Measurements from ENCODE around the gene IKBKE.

Gene IKBKE

DNA sequence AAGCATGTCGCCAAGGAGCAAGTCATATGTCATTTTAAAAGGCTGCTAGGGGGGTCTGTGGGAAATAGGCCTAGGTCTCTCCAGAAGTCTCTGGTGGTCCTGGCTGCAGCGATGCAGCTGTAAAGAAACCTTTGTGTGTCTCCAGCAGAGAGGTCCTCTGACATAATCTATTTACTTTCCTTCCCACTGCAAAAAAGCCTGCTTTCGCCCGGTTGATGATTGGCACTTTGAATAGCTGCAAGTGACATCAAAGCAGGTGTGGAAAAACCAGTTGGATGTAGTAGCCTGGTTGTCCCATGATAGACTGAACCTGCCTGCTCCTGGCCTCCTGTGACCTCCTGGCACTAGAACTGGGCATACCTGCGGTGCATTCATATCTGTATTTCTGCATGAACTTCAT is 50.9 kb downstream of the IKBKE start:
- no peak overlapping the region for H2BK120ac ChIP-seq (ENCODE audit: low read depth, low read length)
- H3K4me3 ChIP-seq (ENCODE audit: low read length in 2 of 2), result no peak overlapping the region
- H2BK15ac ChIP-seq (ENCODE audit: low read length), result no peak overlapping the region
- H3K4ac ChIP-seq (ENCODE audit: low read length), result no peak overlapping the region
- H2AK5ac ChIP-seq (ENCODE audit: low read depth, low read length), result no peak overlapping the region
- H3K9me3 ChIP-seq (replicated peaks in 1 of 2; ENCODE audit: control insufficient read depth in 2 of 2, insufficient read depth in 1 of 2, low read depth in 1 of 2, low read length in 2 of 2), result no peaks in the 10 kb centered on the region
- no peak overlapping the region for H2AFZ ChIP-seq (ENCODE audit: low read length)
- H3K27ac ChIP-seq (replicated peaks; ENCODE audit: low read length), result no peak overlapping the region
- no peak overlapping the region for H3K23ac ChIP-seq (ENCODE audit: low read depth, low read length, poor library complexity)
- H2BK12ac ChIP-seq (ENCODE audit: low read length), result no peak overlapping the region
- no peaks in the 10 kb centered on the region for H3K79me1 ChIP-seq (ENCODE audit: low read depth, low read length)
- no peak overlapping the region for H4K91ac ChIP-seq (ENCODE audit: low read depth, low read length, poor library complexity)
- no peak for DNase-seq (ENCODE audit: low spot score)
- no peak overlapping the region for H3K4me2 ChIP-seq (ENCODE audit: insufficient read depth, low read length, poor library complexity, severe bottlenecking)
- H3K9ac ChIP-seq (ENCODE audit: low read depth, low read length, poor library complexity), result no peak overlapping the region
- WGBS, 2 donors (ENCODE audit: extremely low coverage in 2 of 2, insufficient read length in 2 of 2, insufficient replicate concordance in 1 of 2), result no CpG with 5 or more reads among the region's 5 CpGs
- H4K8ac ChIP-seq (ENCODE audit: low read depth, low read length), result no peak overlapping the region
- no peaks in the 10 kb centered on the region for H3K36me3 ChIP-seq (replicated peaks in 1 of 2; ENCODE audit: control insufficient read depth in 2 of 2, insufficient read depth in 2 of 2, low read length in 2 of 2)
- peaks cover 0 to 21% (median 2%) of the 10 kb centered on the region in 3 experiments for H3K27me3 ChIP-seq (ENCODE audit: control insufficient read depth in 3 of 3, insufficient read depth in 3 of 3, low read depth in 1 of 3, low read length in 3 of 3)
- H2BK5ac ChIP-seq (ENCODE audit: low read length), result no peak overlapping the region
- H3K18ac ChIP-seq (ENCODE audit: low read length), result no peak overlapping the region
- no peak overlapping the region for H3K14ac ChIP-seq (ENCODE audit: low read length)
- H3K4me1 ChIP-seq (ENCODE audit: control insufficient read depth in 2 of 2, insufficient read depth in 1 of 2, low read depth in 1 of 2, low read length in 2 of 2), result peaks cover 2 to 4% of the 10 kb centered on the region in 2 donors

DNA sequence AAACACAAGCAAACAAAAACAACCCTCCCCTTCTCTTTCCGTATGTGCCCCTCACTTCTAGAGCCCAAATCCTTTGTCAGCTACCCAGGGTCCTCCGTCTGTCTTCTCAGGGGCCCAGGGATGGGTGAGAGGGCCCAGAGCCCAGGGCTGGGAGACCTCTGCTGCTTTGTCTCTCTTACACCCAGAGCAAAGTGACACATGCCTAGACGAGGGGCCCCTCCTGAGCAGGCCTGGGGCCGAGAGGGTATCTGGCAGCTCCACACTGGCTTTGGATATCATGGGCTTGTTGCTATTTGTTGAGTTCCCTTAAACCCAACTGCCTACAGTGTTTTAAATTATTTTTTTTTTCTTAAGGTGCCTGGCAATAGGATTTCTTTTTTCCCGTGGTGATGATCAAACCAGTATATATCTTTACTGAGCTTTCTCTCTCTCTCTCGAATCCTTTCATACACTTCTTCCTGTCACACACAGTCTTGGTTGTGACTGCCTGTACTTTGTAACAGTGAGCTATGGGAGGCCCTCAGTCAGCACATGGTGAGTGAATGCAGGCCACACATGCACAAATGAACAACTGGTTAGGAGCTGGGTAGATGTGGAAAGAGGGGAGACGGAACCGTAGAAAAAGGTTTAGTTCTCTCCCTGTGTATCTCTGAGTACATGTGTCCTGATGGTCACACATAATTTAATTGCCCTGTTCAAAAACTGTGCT is 51.6 kb downstream of the IKBKE start:
- no peaks in the 10 kb centered on the region for H3K9me3 ChIP-seq (replicated peaks in 1 of 2; ENCODE audit: control insufficient read depth in 2 of 2, insufficient read depth in 1 of 2, low read depth in 1 of 2, low read length in 2 of 2)
- H3K18ac ChIP-seq (ENCODE audit: low read length), result peak overlapping the region; percentile 13
- H3K4ac ChIP-seq (ENCODE audit: low read length), result no peak overlapping the region
- H3K79me1 ChIP-seq (ENCODE audit: low read depth, low read length), result no peaks in the 10 kb centered on the region
- H3K14ac ChIP-seq (ENCODE audit: low read length), result no peak overlapping the region
- no peak overlapping the region for H3K4me2 ChIP-seq (ENCODE audit: insufficient read depth, low read length, poor library complexity, severe bottlenecking)
- no peak overlapping the region for H2BK5ac ChIP-seq (ENCODE audit: low read length)
- no peak overlapping the region for H4K8ac ChIP-seq (ENCODE audit: low read depth, low read length)
- H2AK5ac ChIP-seq (ENCODE audit: low read depth, low read length), result no peak overlapping the region
- H2BK15ac ChIP-seq (ENCODE audit: low read length), result no peak overlapping the region
- H4K91ac ChIP-seq (ENCODE audit: low read depth, low read length, poor library complexity), result no peak overlapping the region
- DNase-seq (ENCODE audit: low spot score), result no peak
- H3K27me3 ChIP-seq (ENCODE audit: control insufficient read depth in 3 of 3, insufficient read depth in 3 of 3, low read depth in 1 of 3, low read length in 3 of 3), result peaks cover 0 to 17% (median 2%) of the 10 kb centered on the region in 3 experiments
- no peaks in the 10 kb centered on the region for H3K36me3 ChIP-seq (replicated peaks in 1 of 2; ENCODE audit: control insufficient read depth in 2 of 2, insufficient read depth in 2 of 2, low read length in 2 of 2)
- peak overlapping the region; percentile 36 for H2AFZ ChIP-seq (ENCODE audit: low read length)
- H3K4me1 ChIP-seq (ENCODE audit: control insufficient read depth in 2 of 2, insufficient read depth in 1 of 2, low read depth in 1 of 2, low read length in 2 of 2), result peaks cover 2 to 4% of the 10 kb centered on the region in 2 donors
- H3K9ac ChIP-seq (ENCODE audit: low read depth, low read length, poor library complexity), result no peak overlapping the region
- no peak overlapping the region for H2BK12ac ChIP-seq (ENCODE audit: low read length)
- no peak overlapping the region for H3K23ac ChIP-seq (ENCODE audit: low read depth, low read length, poor library complexity)
- H3K4me3 ChIP-seq (ENCODE audit: low read length in 2 of 2), result no peak overlapping the region
- H3K27ac ChIP-seq (replicated peaks; ENCODE audit: low read length), result no peak overlapping the region
- no peak overlapping the region for H2BK120ac ChIP-seq (ENCODE audit: low read depth, low read length)
- no CpG with 5 or more reads among the region's 8 CpGs for WGBS, 2 donors (ENCODE audit: extremely low coverage in 2 of 2, insufficient read length in 2 of 2, insufficient replicate concordance in 1 of 2)

- Histone ChIP-seq H3K4me2 (ENCODE audit: insufficient read depth, low read length, poor library complexity, severe bottlenecking) (no peak overlapping the region), H3K4me3 (ENCODE audit: low read length in 2 of 2) (no peak overlapping the region), H3K4me1 (ENCODE audit: control insufficient read depth in 2 of 2, insufficient read depth in 1 of 2, low read depth in 1 of 2, low read length in 2 of 2) (peaks cover 2 to 4% of the 10 kb centered on the region in 2 donors), H3K4ac (ENCODE audit: low read length) (no peak overlapping the region), H3K27ac (replicated peaks; ENCODE audit: low read length) (no peak overlapping the region), H3K9ac (ENCODE audit: low read depth, low read length, poor library complexity) (no peak overlapping the region), H2BK5ac (ENCODE audit: low read length) (no peak overlapping the region), H2AK5ac (ENCODE audit: low read depth, low read length) (no peak overlapping the region), H3K23ac (ENCODE audit: low read depth, low read length, poor library complexity) (no peak overlapping the region), H2BK15ac (ENCODE audit: low read length) (no peak overlapping the region), H2BK12ac (ENCODE audit: low read length) (no peak overlapping the region), H4K91ac (ENCODE audit: low read depth, low read length, poor library complexity) (no peak overlapping the region), H3K27me3 (ENCODE audit: control insufficient read depth in 3 of 3, insufficient read depth in 3 of 3, low read depth in 1 of 3, low read length in 3 of 3) (peaks cover 0 to 2% (median under 1%) of the 10 kb centered on the region in 3 experiments), H3K18ac (ENCODE audit: low read length) (no peak overlapping the region), H2AFZ (ENCODE audit: low read length) (no peak overlapping the region), H2BK120ac (ENCODE audit: low read depth, low read length) (no peak overlapping the region), H3K36me3 (replicated peaks in 1 of 2; ENCODE audit: control insufficient read depth in 2 of 2, insufficient read depth in 2 of 2, low read length in 2 of 2) (no peaks in the 10 kb centered on the region), H3K79me1 (ENCODE audit: low read depth, low read length) (no peaks in the 10 kb centered on the region), H3K14ac (ENCODE audit: low read length) (no peak overlapping the region), H3K9me3 (replicated peaks in 1 of 2; ENCODE audit: control insufficient read depth in 2 of 2, insufficient read depth in 1 of 2, low read depth in 1 of 2, low read length in 2 of 2) (no peaks in the 10 kb centered on the region), H4K8ac (ENCODE audit: low read depth, low read length) (no peak overlapping the region)
- no peak for DNase-seq (ENCODE audit: low spot score)
- WGBS, 2 donors (ENCODE audit: extremely low coverage in 2 of 2, insufficient read length in 2 of 2, insufficient replicate concordance in 1 of 2), result no CpG with 5 or more reads among the region's 5 CpGs
Measured at GRCh38 chr1:206524739-206525364, 54.6 kb downstream of the IKBKE start.

DNA sequence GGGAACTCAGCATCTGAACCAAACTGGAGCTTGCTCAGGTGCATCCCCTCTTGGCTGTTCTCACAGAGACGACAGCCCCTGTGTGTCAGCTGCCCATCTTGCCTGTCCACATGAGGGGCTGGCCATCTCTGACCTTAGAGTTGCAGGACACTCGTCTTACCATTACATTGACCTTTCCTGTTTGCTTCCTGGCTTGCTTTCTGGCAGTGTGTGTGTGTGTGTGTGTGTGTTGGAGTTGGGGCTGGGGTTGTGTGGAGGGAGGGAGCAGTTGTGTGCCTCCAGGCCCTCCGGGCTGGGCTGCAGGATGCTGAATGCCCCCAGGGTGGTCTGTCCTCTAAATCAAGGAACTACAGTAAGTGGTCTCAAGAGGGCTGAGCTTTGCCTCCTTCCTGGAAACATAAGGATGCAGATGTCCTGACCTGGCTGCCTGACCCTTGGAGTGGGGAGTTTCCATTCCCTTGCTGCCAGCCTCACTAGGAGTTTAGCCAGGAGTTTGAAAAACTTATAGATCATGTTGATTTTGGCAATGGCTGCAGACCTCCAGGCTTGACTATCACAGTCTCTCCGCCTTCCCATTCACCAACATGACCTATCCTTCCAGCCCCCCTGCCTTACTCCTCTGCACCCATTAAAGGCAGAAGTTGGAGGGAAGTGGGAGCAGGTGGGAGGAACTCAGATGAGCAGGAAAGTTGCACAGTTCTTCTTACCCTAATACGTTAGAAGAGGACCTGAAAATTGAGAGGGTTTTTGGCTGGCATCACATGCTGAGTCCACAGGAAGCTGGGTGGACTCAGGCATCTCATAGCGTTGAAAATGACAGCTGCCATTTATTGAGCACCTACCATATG is 56.0 kb downstream of the IKBKE start:
- DNase-seq (ENCODE audit: low spot score), result no peak
- Histone ChIP-seq H3K4me2 (ENCODE audit: insufficient read depth, low read length, poor library complexity, severe bottlenecking) (no peak overlapping the region), H3K4me3 (ENCODE audit: low read length in 2 of 2) (no peak overlapping the region), H3K27ac (replicated peaks; ENCODE audit: low read length) (no peak overlapping the region), H3K79me1 (ENCODE audit: low read depth, low read length) (no peaks in the 10 kb centered on the region), H3K18ac (ENCODE audit: low read length) (peak overlapping the region; percentile 1), H2BK5ac (ENCODE audit: low read length) (no peak overlapping the region), H3K9me3 (replicated peaks in 1 of 2; ENCODE audit: control insufficient read depth in 2 of 2, insufficient read depth in 1 of 2, low read depth in 1 of 2, low read length in 2 of 2) (no peaks in the 10 kb centered on the region), H2BK15ac (ENCODE audit: low read length) (no peak overlapping the region), H3K36me3 (replicated peaks in 1 of 2; ENCODE audit: control insufficient read depth in 2 of 2, insufficient read depth in 2 of 2, low read length in 2 of 2) (no peaks in the 10 kb centered on the region), H4K8ac (ENCODE audit: low read depth, low read length) (no peak overlapping the region), H3K4ac (ENCODE audit: low read length) (no peak overlapping the region), H2BK120ac (ENCODE audit: low read depth, low read length) (no peak overlapping the region), H3K9ac (ENCODE audit: low read depth, low read length, poor library complexity) (peak overlapping the region; percentile 24), H3K4me1 (ENCODE audit: control insufficient read depth in 2 of 2, insufficient read depth in 1 of 2, low read depth in 1 of 2, low read length in 2 of 2) (peaks cover under 1 to 3% of the 10 kb centered on the region in 2 donors), H2BK12ac (ENCODE audit: low read length) (no peak overlapping the region), H3K14ac (ENCODE audit: low read length) (no peak overlapping the region), H4K91ac (ENCODE audit: low read depth, low read length, poor library complexity) (no peak overlapping the region), H3K23ac (ENCODE audit: low read depth, low read length, poor library complexity) (no peak overlapping the region), H3K27me3 (ENCODE audit: control insufficient read depth in 3 of 3, insufficient read depth in 3 of 3, low read depth in 1 of 3, low read length in 3 of 3) (peaks cover 0 to 10% (median 0%) of the 10 kb centered on the region in 3 experiments), H2AFZ (ENCODE audit: low read length) (no peak overlapping the region), H2AK5ac (ENCODE audit: low read depth, low read length) (no peak overlapping the region)
- WGBS, 2 donors (ENCODE audit: extremely low coverage in 2 of 2, insufficient read length in 2 of 2, insufficient replicate concordance in 1 of 2), result no CpG with 5 or more reads among the region's 6 CpGs

Data from neuronal stem cell (in vitro differentiated cells).